ENCODE measurements around the gene KRT72.

KRT72 gene

GRCh38 chr12:52631264-52631663, 30.0 kb upstream of the KRT72 start:
- DNase-seq (ENCODE audit: low read depth), result no peak
- H3K4me3 ChIP-seq (ENCODE audit: low read depth, low read length), result no peak overlapping the region
- TF ChIP-seq, protein P1, sequence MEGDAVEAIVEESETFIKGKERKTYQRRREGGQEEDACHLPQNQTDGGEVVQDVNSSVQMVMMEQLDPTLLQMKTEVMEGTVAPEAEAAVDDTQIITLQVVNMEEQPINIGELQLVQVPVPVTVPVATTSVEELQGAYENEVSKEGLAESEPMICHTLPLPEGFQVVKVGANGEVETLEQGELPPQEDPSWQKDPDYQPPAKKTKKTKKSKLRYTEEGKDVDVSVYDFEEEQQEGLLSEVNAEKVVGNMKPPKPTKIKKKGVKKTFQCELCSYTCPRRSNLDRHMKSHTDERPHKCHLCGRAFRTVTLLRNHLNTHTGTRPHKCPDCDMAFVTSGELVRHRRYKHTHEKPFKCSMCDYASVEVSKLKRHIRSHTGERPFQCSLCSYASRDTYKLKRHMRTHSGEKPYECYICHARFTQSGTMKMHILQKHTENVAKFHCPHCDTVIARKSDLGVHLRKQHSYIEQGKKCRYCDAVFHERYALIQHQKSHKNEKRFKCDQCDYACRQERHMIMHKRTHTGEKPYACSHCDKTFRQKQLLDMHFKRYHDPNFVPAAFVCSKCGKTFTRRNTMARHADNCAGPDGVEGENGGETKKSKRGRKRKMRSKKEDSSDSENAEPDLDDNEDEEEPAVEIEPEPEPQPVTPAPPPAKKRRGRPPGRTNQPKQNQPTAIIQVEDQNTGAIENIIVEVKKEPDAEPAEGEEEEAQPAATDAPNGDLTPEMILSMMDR (IDR thresholded peaks at IDR 0.05; ENCODE audit: insufficient read depth, low read depth, low read length, missing control alignments), result no peak

DNA sequence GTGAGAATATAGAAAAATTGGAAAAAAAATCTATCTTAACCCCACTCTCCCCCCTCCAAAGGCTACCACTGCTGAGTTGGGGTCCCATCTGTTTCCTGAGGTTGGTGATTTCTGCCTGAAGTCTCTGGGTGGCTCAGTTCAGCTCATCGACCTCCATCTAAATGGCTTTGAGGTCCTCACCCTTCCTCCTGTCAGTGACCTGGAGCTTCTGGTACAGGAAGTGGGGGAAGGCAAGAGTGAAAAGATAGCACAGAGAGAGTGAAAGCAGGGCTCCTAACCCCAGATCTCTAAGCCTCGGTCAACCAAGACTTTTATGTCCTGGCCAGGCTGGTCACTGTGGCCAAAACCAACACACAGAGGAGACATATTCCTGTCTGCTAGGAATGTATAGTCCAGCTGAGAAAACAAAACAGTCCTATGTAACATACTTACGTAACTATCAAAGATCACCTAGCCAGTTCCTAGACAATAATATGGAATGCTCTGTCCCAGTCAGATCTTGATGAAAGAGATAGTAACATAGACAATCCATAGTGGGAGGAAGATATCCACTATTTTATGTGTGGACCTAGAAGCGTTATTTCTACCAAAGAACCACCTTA, 29.4 kb upstream of the KRT72 start:
- DNase-seq (ENCODE audit: low read depth), result peak; percentile 3
- TF ChIP-seq, protein P1 (IDR thresholded peaks at IDR 0.05; ENCODE audit: insufficient read depth, low read depth, low read length, missing control alignments), result no peak
- no peak overlapping the region for H3K4me3 ChIP-seq (ENCODE audit: low read depth, low read length)

GRCh38 chr12:52630008-52630500, 28.8 kb upstream of the KRT72 start:
- H3K4me3 ChIP-seq (ENCODE audit: low read depth, low read length), result no peak overlapping the region
- TF ChIP-seq, protein P1 (IDR thresholded peaks at IDR 0.05; ENCODE audit: insufficient read depth, low read depth, low read length, missing control alignments), result no peak

DNA sequence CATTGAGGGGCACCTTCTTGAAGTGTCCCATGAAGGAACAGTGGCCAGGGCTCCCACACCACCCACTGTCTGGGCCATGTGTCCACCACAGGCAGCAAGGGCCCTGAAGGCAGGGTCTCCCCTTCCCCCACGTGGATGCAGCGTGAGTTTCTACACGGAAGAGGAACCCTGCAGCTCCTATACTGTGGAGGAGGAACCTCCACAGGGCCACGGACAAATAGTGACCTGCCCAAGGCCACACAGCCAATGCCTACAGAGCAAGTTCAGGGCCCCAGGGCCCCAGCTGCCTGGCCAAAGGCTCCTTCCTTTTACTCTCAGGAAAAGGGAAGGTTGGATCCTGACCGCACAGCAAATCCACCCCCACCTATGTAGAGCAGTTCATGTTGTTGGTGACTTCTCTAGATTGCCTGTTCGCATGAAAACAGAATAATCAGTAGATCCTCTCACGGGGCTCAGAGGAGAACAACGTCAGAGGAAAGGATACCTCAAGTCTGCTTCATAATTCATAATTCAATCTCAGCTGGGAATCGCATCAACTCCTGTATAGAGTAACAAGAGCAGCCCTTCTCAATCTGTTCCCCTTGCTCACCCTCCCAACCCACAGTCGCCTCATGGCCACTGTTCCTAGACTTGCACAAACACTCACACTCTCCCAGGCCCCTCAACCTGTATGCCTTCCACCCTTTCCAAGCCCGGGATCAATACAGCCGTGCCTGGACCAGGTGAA, 28.2 kb upstream of the KRT72 start:
- DNase-seq (ENCODE audit: low read depth), result no peak
- TF ChIP-seq, protein P1 (IDR thresholded peaks at IDR 0.05; ENCODE audit: insufficient read depth, low read depth, low read length, missing control alignments), result no peak
- H3K4me3 ChIP-seq (ENCODE audit: low read depth, low read length), result no peak overlapping the region

More at GRCh38 chr12:52630008-52630500, 28.8 kb upstream of the KRT72 start:
- no peak for DNase-seq (ENCODE audit: low read depth)

- no peak for DNase-seq (ENCODE audit: low read depth)
- no peak overlapping the region for H3K4me3 ChIP-seq (ENCODE audit: low read depth, low read length)
- TF ChIP-seq, protein P1 (IDR thresholded peaks at IDR 0.05; ENCODE audit: insufficient read depth, low read depth, low read length, missing control alignments), result no peak
Observed at GRCh38 chr12:52628841-52629240, 27.6 kb upstream of the KRT72 start.

GRCh38 chr12:52628111-52628507, 26.8 kb upstream of the KRT72 start:
- TF ChIP-seq, protein P1 (IDR thresholded peaks at IDR 0.05; ENCODE audit: insufficient read depth, low read depth, low read length, missing control alignments), result no peak
- no peak for DNase-seq (ENCODE audit: low read depth)
- no peak overlapping the region for H3K4me3 ChIP-seq (ENCODE audit: low read depth, low read length)

Data from GM12865 (cell line).